Measurements from ENCODE around the gene PTPRM. TPM values are rescaled to one million over a fixed set of nuclear protein-coding genes. Genes with fewer than 3 reads are reported as not detected.

PTPRM gene
- total RNA-seq, 4 donors from 2014 or later = 62.7 to 94.0 (median 76.0) TPM

DNA sequence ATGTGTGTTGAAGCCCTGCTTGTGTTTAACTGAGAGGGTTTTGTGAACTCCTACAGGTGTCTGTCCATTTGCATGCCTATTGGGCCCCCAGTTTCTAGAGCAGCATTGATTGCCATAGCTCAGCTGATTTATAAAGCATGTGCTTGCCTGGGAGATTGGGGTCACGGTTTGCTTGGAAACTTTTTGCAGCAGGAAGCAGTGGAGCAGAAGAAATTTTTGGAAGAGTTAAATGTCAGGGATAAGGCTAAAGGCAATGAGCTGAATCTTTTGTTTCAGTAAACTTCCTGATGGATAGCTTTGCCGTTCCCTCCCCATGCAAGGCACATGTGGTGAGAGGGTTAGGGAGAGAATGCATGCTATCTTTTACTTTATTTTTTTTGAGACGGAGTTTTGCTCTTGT, 102.2 kb downstream of the PTPRM start:
- no peaks in the 10 kb centered on the region for H3K36me3 ChIP-seq
- H3K27ac ChIP-seq (replicated peaks in 1 of 4) = no peak overlapping the region
- H3K4me3 ChIP-seq = no peak overlapping the region
- no peak for TF ChIP-seq POLR2AphosphoS5 (IDR thresholded peaks at IDR 0.05)
- TF ChIP-seq, protein P1, sequence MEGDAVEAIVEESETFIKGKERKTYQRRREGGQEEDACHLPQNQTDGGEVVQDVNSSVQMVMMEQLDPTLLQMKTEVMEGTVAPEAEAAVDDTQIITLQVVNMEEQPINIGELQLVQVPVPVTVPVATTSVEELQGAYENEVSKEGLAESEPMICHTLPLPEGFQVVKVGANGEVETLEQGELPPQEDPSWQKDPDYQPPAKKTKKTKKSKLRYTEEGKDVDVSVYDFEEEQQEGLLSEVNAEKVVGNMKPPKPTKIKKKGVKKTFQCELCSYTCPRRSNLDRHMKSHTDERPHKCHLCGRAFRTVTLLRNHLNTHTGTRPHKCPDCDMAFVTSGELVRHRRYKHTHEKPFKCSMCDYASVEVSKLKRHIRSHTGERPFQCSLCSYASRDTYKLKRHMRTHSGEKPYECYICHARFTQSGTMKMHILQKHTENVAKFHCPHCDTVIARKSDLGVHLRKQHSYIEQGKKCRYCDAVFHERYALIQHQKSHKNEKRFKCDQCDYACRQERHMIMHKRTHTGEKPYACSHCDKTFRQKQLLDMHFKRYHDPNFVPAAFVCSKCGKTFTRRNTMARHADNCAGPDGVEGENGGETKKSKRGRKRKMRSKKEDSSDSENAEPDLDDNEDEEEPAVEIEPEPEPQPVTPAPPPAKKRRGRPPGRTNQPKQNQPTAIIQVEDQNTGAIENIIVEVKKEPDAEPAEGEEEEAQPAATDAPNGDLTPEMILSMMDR (IDR thresholded peaks at IDR 0.05) = no peak
- TF ChIP-seq EP300 (IDR thresholded peaks at IDR 0.05) = no peak
- no peak for TF ChIP-seq POLR2A (IDR thresholded peaks at IDR 0.05; ENCODE audit: low read depth)
- H3K4me1 ChIP-seq = peaks cover 6 to 30% (median 9%) of the 10 kb centered on the region in 4 donors
- no peaks in the 10 kb centered on the region for H3K27me3 ChIP-seq
- intact Hi-C loops (cut with DNase I) = no loop called here
- 79% methylated on average over 3 of the region's 3 CpGs for WGBS
- no peaks in the 10 kb centered on the region for H3K9me3 ChIP-seq
- DNase-seq (ENCODE audit: extremely low spot score) = no peak

DNA sequence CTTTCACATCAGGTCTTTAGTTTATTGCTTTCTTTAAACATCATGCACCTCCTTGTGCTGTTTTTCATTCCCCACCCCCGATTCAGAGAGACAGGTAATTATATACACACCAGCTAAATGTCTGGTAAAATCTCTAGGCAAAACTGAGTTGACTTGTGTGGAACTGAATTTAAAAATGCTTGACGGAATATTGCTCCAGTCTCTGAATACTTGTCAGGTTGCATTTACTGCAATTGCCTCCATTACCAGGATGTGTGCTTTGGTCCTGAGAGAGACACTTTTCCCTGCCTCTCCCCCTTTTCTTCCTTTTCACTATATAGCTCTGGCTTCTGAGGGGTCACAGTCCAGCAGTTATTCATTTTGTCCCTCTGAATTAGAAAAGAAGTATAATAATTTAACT, 104.0 kb downstream of the PTPRM start:
- Histone ChIP-seq H3K9me3 (no peaks in the 10 kb centered on the region), H3K4me3 (no peak overlapping the region), H3K36me3 (no peaks in the 10 kb centered on the region), H3K27me3 (no peaks in the 10 kb centered on the region), H3K4me1 (peaks cover 6 to 36% (median 12%) of the 10 kb centered on the region in 4 donors), H3K27ac (replicated peaks in 1 of 4) (no peak overlapping the region)
- no peak for DNase-seq (ENCODE audit: extremely low spot score)
- 82% methylated on average over 2 of the region's 2 CpGs for WGBS
- TF ChIP-seq, protein P1 (IDR thresholded peaks at IDR 0.05) = no peak
- TF ChIP-seq EP300 (IDR thresholded peaks at IDR 0.05) = no peak
- TF ChIP-seq POLR2A (IDR thresholded peaks at IDR 0.05; ENCODE audit: low read depth) = no peak
- TF ChIP-seq POLR2AphosphoS5 (IDR thresholded peaks at IDR 0.05) = no peak
- intact Hi-C loops (cut with DNase I) = no loop called here

DNA sequence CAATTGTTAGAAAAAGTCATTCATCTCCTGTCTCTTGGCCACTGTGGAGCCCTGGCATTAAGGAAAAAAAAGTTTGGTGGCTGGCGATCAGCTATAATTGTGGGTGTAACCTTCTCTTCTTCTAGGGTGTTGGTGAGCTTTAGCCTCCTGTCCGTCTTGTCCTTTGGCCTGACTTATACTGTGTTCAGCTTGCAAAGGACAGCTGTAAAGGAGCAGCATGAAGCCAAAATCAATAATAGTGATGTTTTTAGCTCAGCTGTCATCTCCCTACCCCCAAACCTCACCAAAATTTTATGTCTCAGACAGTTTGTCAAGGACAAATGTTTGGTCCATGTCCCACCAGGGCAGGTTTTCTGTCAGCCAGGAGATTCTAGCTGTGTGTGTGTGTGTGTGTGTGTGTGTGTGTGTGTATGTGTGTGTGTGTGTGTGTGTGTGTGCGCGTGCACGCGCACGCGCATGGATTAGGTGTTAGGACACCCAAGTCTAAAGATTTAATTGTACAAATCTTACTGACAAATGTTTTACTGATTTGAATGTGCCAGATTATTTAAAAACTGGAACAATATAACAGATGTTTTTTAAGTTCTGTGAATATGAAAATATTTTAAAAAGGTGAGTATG, 109.2 kb downstream of the PTPRM start:
- Histone ChIP-seq H3K9me3 (no peaks in the 10 kb centered on the region), H3K27ac (replicated peaks in 1 of 4) (no peak overlapping the region), H3K4me3 (no peak overlapping the region), H3K36me3 (no peaks in the 10 kb centered on the region), H3K4me1 (peaks cover 3 to 44% (median 18%) of the 10 kb centered on the region in 4 donors), H3K27me3 (no peaks in the 10 kb centered on the region)
- no peak for TF ChIP-seq POLR2A (IDR thresholded peaks at IDR 0.05; ENCODE audit: low read depth)
- no peak for TF ChIP-seq POLR2AphosphoS5 (IDR thresholded peaks at IDR 0.05)
- TF ChIP-seq, protein P1 (IDR thresholded peaks at IDR 0.05) = no peak
- TF ChIP-seq EP300 (IDR thresholded peaks at IDR 0.05) = no peak
- no peak for DNase-seq (ENCODE audit: extremely low spot score)
- 87% methylated on average over 8 of the region's 8 CpGs for WGBS
- intact Hi-C loops (cut with DNase I) = no loop called here

DNA sequence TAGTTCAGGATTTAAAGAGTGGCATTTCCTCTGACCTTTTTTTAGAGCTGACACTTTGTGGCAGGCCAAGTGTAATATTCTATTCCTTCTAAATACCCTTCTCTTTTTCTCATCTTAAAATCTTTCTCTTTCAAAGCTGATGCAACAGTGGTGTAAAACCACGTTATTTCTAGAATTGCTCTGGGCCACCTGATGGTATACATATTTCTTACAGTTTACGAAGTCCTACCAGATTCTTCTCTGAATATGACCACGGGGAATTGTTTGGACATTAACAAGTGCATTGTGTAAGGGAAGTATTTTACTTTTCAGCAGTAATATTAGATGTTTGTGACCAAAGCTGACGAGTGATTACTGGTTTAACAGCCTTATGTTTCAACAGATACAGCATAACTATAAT, 109.9 kb downstream of the PTPRM start:
- H3K36me3 ChIP-seq = no peaks in the 10 kb centered on the region
- H3K4me1 ChIP-seq = peaks cover 8 to 49% (median 20%) of the 10 kb centered on the region in 4 donors
- TF ChIP-seq, protein P1 (IDR thresholded peaks at IDR 0.05) = no peak
- TF ChIP-seq POLR2A (IDR thresholded peaks at IDR 0.05; ENCODE audit: low read depth) (no peak), EP300 (IDR thresholded peaks at IDR 0.05) (no peak), POLR2AphosphoS5 (IDR thresholded peaks at IDR 0.05) (no peak)
- intact Hi-C loops (cut with DNase I) = no loop called here
- no peak for DNase-seq (ENCODE audit: extremely low spot score)
- H3K4me3 ChIP-seq = no peak overlapping the region
- no peaks in the 10 kb centered on the region for H3K27me3 ChIP-seq
- no peaks in the 10 kb centered on the region for H3K9me3 ChIP-seq
- H3K27ac ChIP-seq (replicated peaks in 1 of 4) = no peak overlapping the region
- WGBS = 72% methylated on average over 4 of the region's 4 CpGs

DNA sequence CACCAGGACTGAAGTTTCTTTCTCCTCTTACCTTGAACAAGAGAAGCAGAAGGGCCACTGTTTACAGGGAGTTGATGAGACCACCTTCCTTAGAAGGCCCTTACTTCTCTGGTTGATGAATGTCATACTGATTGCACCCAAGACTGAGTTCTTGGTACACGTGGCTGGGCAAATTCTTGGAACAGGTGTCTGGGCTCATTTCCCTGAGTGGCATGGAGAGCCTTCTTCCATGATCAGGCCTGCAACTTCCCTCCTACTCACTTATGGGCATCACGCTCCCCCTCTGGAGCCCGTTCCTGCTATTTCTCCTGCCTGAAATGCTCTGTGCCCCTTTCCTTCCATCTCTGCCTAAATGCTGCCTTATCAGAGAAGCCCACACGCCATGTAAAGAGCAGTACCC, 110.3 kb downstream of the PTPRM start:
- no peak for TF ChIP-seq EP300 (IDR thresholded peaks at IDR 0.05)
- intact Hi-C loops (cut with DNase I) = no loop called here
- Histone ChIP-seq H3K27ac (replicated peaks in 1 of 4) (no peak overlapping the region), H3K27me3 (no peaks in the 10 kb centered on the region), H3K36me3 (no peaks in the 10 kb centered on the region), H3K4me1 (peaks cover 8 to 53% (median 22%) of the 10 kb centered on the region in 4 donors), H3K9me3 (no peaks in the 10 kb centered on the region), H3K4me3 (no peak overlapping the region)
- DNase-seq (ENCODE audit: extremely low spot score) = no peak
- WGBS = 86% methylated on average over 4 of the region's 4 CpGs

Data from esophagus muscularis mucosa (tissue), 4 donors.